ENCODE data around the gene KCNH1.

KCNH1 gene

GRCh38 chr1:210918893-210919292 is 215.1 kb downstream of the KCNH1 start:
- no peak for DNase-seq (ENCODE audit: low read depth in 2 of 2)

DNA sequence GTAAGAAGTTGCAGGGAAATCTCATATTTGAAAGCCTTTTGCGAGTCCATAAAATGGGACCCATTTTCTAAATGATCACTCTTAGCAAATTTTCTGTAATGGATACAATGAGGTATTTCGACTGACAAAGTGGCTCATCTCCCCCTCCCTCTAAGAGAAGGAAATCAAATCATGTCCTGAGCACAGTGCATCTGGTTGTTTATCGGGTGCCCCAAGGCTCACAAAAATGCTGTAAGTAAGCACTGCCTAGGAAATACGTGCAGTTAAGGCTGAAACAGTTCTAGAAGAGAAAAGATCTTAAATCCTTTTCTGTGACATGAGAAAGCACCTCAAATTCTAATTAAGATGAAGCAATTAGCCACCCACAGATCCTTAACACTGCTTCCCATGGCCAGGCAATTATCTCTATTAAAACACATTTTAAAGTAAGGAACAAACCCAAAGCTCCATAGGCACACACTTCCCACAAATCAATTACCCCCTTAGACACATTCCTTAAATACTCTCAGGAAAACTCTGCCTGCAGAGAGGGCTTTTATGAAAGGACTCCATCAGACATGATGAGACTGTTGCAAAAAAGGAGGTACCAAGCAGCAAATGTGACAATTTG is 216.3 kb downstream of the KCNH1 start:
- no peak for DNase-seq (ENCODE audit: low read depth in 2 of 2)

GRCh38 chr1:210916548-210916947 is 217.4 kb downstream of the KCNH1 start:
- DNase-seq (ENCODE audit: low read depth in 2 of 2) = no peak

DNA sequence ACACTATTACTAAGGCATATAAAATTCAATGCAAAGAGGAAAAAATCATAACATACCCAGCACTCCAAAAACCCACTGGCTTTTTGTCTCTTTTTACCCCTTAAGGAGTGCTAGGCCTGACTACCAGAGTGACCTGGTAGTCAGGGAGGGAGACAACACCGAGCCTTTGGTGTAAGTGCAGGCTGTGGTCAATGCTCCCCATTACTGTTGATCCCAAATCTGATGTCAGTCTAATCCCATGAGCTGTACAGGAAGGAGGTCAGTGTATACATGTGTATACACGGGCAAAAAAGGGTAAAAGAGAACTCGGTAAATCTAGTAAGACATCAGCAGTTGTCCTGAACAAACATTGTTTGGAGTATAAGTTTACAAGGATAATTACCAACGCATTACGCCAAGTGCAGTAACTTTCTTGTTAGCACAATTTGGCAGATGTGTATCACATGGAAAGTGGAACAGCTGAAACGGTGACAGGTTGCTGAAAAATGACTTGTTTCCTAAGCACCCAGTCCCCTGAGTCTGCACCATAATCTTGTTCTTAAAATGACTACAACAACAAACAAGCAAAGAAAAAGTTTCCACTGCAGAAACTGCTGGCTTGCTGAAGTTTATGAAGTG is 217.9 kb downstream of the KCNH1 start:
- no peak for DNase-seq (ENCODE audit: low read depth in 2 of 2)

GRCh38 chr1:210912752-210913151 is 221.2 kb downstream of the KCNH1 start:
- DNase-seq (ENCODE audit: low read depth in 2 of 2) = no peak

DNA sequence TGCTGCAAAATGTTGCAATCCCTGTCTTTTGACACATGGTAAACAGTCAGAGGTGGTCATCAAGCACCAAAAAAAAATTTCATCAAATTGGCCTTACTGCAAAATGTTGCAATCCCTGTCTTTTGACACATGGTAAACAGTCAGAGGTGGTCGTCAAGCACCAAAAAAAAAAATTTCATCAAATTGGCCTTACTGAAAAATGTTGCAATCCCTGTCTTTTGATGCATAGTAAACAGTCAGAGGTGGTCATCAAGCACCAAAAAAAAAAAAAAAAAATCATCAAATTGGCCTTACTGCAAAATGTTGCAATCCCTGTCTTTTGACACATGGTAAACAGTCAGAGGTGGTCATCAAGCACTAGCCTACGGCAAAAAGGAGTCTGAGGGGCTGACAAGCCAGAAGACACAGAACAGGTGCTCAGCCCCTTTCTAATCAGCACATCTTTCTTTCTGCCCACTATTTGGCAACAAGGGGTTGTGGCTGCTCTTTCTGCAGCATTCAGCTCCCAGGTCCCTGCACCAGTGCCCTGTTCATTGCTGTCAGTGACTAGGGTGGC is 223.8 kb downstream of the KCNH1 start:
- no peak for DNase-seq (ENCODE audit: low read depth in 2 of 2)

DNA sequence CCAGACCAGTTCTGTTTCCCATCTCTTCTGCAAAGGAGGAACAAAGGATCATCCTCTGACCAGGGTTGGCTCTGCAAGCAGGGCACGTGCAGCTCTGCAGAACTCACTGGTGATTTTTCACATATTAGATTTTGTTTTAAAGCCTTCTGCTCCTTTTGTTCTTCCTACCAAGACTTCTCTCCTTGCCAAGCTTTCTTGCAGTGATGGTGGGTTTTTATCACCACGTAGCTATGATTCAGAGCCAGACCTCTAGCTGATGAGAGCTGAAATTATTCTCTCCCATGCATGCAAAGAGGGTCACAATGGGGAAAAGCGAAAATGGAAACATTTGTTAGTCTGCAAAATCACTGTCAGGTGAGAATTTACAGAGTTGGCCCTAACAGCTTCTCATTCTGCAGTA is 225.2 kb downstream of the KCNH1 start:
- no peak for DNase-seq (ENCODE audit: low read depth in 2 of 2)

GRCh38 chr1:210908257-210908656 is 225.7 kb downstream of the KCNH1 start:
- DNase-seq (ENCODE audit: low read depth in 2 of 2) = no peak

DNA sequence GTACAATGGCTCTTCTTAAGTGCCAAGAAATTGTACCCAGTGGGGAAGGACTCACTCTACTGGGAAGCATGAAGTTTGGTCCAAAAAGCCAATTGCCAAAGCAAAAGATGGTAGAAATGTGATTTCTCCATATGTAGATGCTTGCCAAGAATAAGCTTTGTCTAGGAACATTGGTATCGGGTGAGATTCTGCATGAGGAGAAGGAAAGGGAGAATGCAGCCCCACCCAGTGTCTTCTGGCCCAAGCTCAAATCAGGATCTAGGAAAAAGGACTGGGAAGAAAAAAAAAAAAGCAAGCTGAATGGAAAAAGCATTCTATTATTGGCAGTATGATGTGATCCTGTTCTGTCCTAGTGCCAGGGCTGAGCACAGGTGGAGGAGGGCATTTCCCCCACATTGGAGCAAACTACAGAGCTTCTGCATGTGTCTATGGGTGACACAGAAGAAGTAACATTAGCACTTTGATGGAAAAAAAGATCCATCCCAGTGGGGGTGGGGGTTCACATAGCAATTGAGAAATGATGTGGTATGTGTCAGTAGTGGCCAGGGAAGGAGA is 226.6 kb downstream of the KCNH1 start:
- DNase-seq (ENCODE audit: low read depth in 2 of 2) = no peak

DNA sequence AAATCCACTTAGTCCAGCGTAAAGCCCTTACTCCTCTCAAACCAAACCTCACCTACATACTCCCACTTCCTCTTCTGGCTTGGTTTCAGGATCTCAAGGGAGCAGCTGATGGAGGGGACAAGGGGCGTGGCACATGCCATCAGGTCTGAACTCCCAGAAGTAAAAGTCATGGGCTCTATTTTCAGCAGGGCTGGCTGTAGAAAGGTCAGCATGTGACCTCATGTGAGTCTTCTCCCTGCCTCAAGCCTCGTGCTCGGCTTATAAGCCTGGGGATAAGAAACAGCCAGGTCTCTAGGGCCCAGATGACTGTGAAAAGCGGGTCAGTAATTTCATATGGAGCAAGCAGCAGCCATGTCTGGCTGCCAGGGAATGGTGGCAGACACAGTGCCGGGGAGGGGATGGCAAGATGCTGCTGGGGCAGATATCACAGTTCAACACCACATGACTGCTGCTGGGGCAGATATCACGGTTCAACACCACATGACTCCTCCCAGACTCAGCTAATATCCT is 227.9 kb downstream of the KCNH1 start:
- no peak for DNase-seq (ENCODE audit: low read depth in 2 of 2)

- DNase-seq (ENCODE audit: low read depth in 2 of 2) = no peak
Measured at GRCh38 chr1:210905365-210905904, 228.5 kb downstream of the KCNH1 start.

- no peak for DNase-seq (ENCODE audit: low read depth in 2 of 2)
Measured at GRCh38 chr1:210901981-210902770, 231.8 kb downstream of the KCNH1 start.

DNA sequence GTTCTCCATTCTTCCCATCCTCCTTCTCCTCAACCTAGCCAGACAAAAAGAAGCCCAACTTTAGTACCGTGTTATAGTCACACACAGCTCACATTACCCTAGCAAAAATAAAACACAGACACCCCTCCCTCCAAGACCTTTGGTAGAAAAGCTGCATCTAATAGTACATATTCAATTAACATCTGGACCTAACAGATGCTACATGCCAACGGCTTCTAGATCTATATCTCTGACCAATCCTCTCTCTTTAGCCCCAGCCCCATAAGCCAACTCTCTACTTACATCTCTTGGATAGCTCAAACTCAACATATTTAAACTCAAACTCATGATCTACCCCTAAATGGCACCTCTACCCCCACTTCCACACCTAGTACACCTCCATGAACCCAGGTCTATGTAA is 233.1 kb downstream of the KCNH1 start:
- no peak for DNase-seq (ENCODE audit: low read depth in 2 of 2)

- DNase-seq (ENCODE audit: low read depth in 2 of 2) = no peak
Measured at GRCh38 chr1:210900079-210900478, 233.9 kb downstream of the KCNH1 start.

GRCh38 chr1:210899676-210900075 is 234.3 kb downstream of the KCNH1 start:
- no peak for DNase-seq (ENCODE audit: low read depth in 2 of 2)

DNA sequence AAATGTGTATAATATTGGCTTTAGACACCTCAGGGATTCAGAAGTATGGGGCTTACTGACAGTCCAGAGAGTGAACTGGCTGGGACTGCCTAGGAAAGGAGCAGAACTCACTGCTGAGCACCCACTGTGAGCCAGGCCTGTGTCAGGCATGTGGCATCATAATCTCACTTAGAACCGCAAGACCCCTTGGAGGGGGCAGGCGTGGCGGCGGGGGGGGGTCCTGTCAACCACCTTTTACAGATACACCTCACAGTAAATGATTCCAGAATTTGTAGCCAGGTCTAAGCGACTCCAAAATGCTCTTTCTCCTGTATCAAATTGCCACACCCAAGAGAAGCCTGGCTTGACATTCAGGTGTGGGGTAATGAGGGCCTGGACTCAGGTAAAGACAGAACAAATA is 235.5 kb downstream of the KCNH1 start:
- no peak for DNase-seq (ENCODE audit: low read depth in 2 of 2)

- no peak for DNase-seq (ENCODE audit: low read depth in 2 of 2)
Measured at GRCh38 chr1:210883821-210884220, 250.1 kb downstream of the KCNH1 start.

- no peak for DNase-seq (ENCODE audit: low read depth in 2 of 2)
Measured at GRCh38 chr1:210882414-210883221, 251.3 kb downstream of the KCNH1 start.

DNA sequence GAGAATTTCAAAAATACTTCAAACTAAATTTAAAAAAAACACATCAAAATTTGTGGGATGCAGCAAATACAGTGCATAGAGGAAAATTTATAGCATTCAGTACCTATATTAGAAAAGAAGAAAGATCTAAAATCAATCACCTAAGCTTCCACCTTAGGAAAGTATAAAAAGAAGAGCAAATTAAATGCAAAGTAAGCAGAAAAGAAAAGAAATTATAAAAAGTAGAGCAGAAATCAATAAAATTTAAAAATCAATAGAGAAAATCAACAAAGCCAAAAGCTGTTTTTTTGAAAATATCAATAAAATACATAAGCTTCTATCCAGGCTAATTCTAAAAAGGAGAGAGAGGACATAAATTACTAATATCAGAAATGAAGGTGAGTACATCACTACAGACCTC is 255.4 kb downstream of the KCNH1 start:
- no peak for DNase-seq (ENCODE audit: low read depth in 2 of 2)

DNA sequence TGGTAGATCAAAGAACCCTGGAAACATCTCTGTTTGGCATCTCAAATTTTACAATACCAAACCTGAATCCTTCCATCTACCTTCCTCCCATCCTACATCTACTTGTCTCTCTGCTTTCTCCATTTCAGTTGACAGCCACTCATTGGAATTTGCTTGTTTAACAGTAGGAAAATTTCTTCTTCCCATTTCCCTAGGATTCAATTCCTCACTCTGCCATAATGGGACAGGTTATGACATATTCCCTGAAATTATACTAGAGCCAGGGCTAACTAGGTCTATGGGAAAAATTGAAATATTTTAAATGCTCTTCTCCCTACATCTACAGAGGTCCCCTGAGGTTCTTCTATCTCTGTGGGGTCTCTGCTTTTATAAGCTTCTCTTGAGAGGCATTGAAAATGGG is 257.7 kb downstream of the KCNH1 start:
- no peak for DNase-seq (ENCODE audit: low read depth in 2 of 2)

DNA sequence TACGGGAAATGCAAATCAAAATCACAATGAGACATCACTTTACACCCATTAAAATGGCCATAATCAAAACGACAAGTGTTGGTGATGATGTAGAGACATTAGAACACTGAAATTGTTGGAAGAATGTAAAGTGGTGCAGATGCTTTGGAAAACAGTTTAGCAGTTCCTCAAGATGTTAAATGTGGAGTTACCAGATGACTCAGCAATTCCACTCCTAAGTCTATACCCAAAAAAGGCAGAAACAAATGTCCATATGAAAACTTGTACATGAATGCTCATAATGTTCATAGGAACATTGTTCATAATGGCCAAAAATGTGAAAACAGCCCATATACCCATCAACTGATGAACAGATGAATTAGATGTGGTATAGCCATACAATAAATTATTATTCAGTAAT is 267.4 kb downstream of the KCNH1 start:
- DNase-seq (ENCODE audit: low read depth in 2 of 2) = no peak
